Vagina (tissue), 2 donors: ENCODE data around the gene ACSL5. TPM values are rescaled to one million over a fixed set of nuclear protein-coding genes. Genes with fewer than 3 reads are reported as not detected.

Experiments used
- DNase-seq, 2 donors: peaks; one replicate each; pipeline ENCODE4 v3.0.0-alpha.2; 2017; ENCODE audit errors: extremely low spot score in 2 of 2
- H3K27ac ChIP-seq: fragments of 200-600 bp; sonication (generic); one replicate; pipeline ENCODE4 v1.5.1; 2019
- H3K27me3 ChIP-seq: fragments of 200-600 bp; sonication (generic); one replicate; pipeline ENCODE4 v1.5.1; 2019
- H3K36me3 ChIP-seq, 2 donors: fragments of 200-600 bp; sonication (generic); one replicate each; pipeline ENCODE4 v1.5.1; 2017 to 2019
- H3K4me1 ChIP-seq: fragments of 200-600 bp; sonication (generic); one replicate; pipeline ENCODE4 v1.5.1; 2019
- H3K4me3 ChIP-seq, 2 donors: fragments of 200-600 bp; sonication (generic); 1 replicate in 1 of 2; 2 replicates in 1 of 2; pipeline ENCODE4 v1.5.1; 2016 to 2019
- H3K9me3 ChIP-seq: fragments of 200-600 bp; sonication (generic); one replicate; pipeline ENCODE4 v1.5.1; 2019
- CTCF ChIP-seq, 3 experiments: fragments of 450-650 bp in 2 of 3; fragments of 200-600 bp in 1 of 3; sonication (generic) in 1 of 3; IDR thresholded peaks; one replicate each; pipeline ENCODE4 v1.5.1; 2017 to 2019; ENCODE audit warnings: antibody characterized with exemption in 3 of 3, mild to moderate bottlenecking in 2 of 3, moderate library complexity in 2 of 3
- POLR2A ChIP-seq, 2 donors: fragments of 450-650 bp; IDR thresholded peaks; one replicate each; pipeline ENCODE4 v1.6.1; 2017; ENCODE audit warnings: antibody characterized with exemption in 2 of 2, mild to moderate bottlenecking in 2 of 2, moderate library complexity in 2 of 2
- POLR2AphosphoS5 ChIP-seq, 2 donors: sonication (generic); formaldehyde crosslinking; IDR thresholded peaks; one replicate each; pipeline ENCODE4 v1.9.0; 2017; ENCODE audit warnings: antibody characterized with exemption in 2 of 2, mild to moderate bottlenecking in 2 of 2, low read depth in 1 of 2; ENCODE audit not compliant: insufficient read depth in 1 of 2
- intact Hi-C: fragments of 100-400 bp; cut with DNase I; formaldehyde crosslinking; loops from one replicate; pipeline ENCODE4 v1.15.1; 2023
- total RNA-seq: library from RNA; depleted of rRNA; stranded (reverse); fragments of >200 nt; gene quantifications from one replicate; pipeline ENCODE4 v1.2.3, GENCODE V29; 2016

ACSL5 gene
- total RNA-seq, 1 donor from 2014 or later = 8.3 TPM

- TF ChIP-seq POLR2AphosphoS5 (IDR thresholded peaks at IDR 0.05; ENCODE audit: insufficient read depth in 1 of 2, low read depth in 1 of 2) = no peak
- no peak for TF ChIP-seq CTCF (IDR thresholded peaks at IDR 0.05)
- TF ChIP-seq POLR2A (IDR thresholded peaks at IDR 0.05) = no peak
- Histone ChIP-seq H3K36me3 (peaks cover 0 to 9% of the 10 kb centered on the region in 2 donors), H3K27ac (peak overlapping the region; percentile 89), H3K4me1 (peaks cover 29% of the 10 kb centered on the region), H3K9me3 (no peaks in the 10 kb centered on the region), H3K27me3 (no peaks in the 10 kb centered on the region), H3K4me3 (peak overlapping the region; percentile 82 to 94)
- intact Hi-C loops = no loop called here
- no peak for DNase-seq
Observed at GRCh38 chr10:112446055-112446854, 72.3 kb downstream of the ACSL5 start.

- peaks cover 29% of the 10 kb centered on the region for H3K4me1 ChIP-seq
- peak within 1 kb of the TSS; percentile 89 for H3K27ac ChIP-seq
- intact Hi-C loops = no loop called here
- peaks cover 0 to 1% of the 10 kb centered on the region in 2 donors for H3K36me3 ChIP-seq
- no peaks in the 10 kb centered on the region for H3K27me3 ChIP-seq
- H3K4me3 ChIP-seq = peak within 1 kb of the TSS; percentile 82 to 94
- peak; percentile 79 to 84 for TF ChIP-seq POLR2AphosphoS5 (IDR thresholded peaks at IDR 0.05; ENCODE audit: insufficient read depth in 1 of 2, low read depth in 1 of 2)
- TF ChIP-seq POLR2A (IDR thresholded peaks at IDR 0.05) = no peak
- TF ChIP-seq CTCF (IDR thresholded peaks at IDR 0.05) = peak in 1 of 3 experiments; percentile 20
- DNase-seq = no peak
- H3K9me3 ChIP-seq = no peaks in the 10 kb centered on the region
Observed at GRCh38 chr10:112446855-112447619, 73.1 kb downstream of the ACSL5 start, which contains the start of the genes VTI1A and ZDHHC6. Gene VTI1A, plus strand, starts transcription at chr10:112447215. Its CDS starts 159 bp downstream, at chr10:112447374. Gene ZDHHC6, minus strand, starts transcription at chr10:112446914. Its CDS starts 1,478 bp downstream, at chr10:112445436.

- Histone ChIP-seq H3K27me3 (no peaks in the 10 kb centered on the region), H3K27ac (peak overlapping the region; percentile 89), H3K9me3 (no peaks in the 10 kb centered on the region), H3K36me3 (no peaks in the 10 kb centered on the region), H3K4me1 (peaks cover 29% of the 10 kb centered on the region), H3K4me3 (peak overlapping the region; percentile 82 to 94)
- intact Hi-C loops = no loop called here
- no peak for DNase-seq
- no peak for TF ChIP-seq CTCF (IDR thresholded peaks at IDR 0.05)
- TF ChIP-seq POLR2A (IDR thresholded peaks at IDR 0.05) = no peak
- no peak for TF ChIP-seq POLR2AphosphoS5 (IDR thresholded peaks at IDR 0.05; ENCODE audit: insufficient read depth in 1 of 2, low read depth in 1 of 2)
Observed at GRCh38 chr10:112447620-112447928, 73.7 kb downstream of the ACSL5 start.

- H3K9me3 ChIP-seq = no peaks in the 10 kb centered on the region
- intact Hi-C loops = no loop called here
- H3K36me3 ChIP-seq = no peaks in the 10 kb centered on the region
- no peak overlapping the region for H3K27ac ChIP-seq
- no peak for TF ChIP-seq POLR2AphosphoS5 (IDR thresholded peaks at IDR 0.05; ENCODE audit: insufficient read depth in 1 of 2, low read depth in 1 of 2)
- TF ChIP-seq POLR2A (IDR thresholded peaks at IDR 0.05) = no peak
- TF ChIP-seq CTCF (IDR thresholded peaks at IDR 0.05) = no peak
- no peak overlapping the region for H3K4me3 ChIP-seq
- H3K4me1 ChIP-seq = peaks cover 29% of the 10 kb centered on the region
- no peaks in the 10 kb centered on the region for H3K27me3 ChIP-seq
- DNase-seq = no peak
Observed at GRCh38 chr10:112448888-112449287, 75.0 kb downstream of the ACSL5 start.
